ENCODE measurements around the gene CISD3. TPM values are rescaled to one million over a fixed set of nuclear protein-coding genes. Genes with fewer than 3 reads are reported as not detected.
A peak's percentile ranks its signal among the peaks of the same experiment; 100 is the strongest.

CISD3 gene
- total RNA-seq, 4 donors from 2014 or later = 6.8 to 12.7 (median 10.1) TPM

DNA sequence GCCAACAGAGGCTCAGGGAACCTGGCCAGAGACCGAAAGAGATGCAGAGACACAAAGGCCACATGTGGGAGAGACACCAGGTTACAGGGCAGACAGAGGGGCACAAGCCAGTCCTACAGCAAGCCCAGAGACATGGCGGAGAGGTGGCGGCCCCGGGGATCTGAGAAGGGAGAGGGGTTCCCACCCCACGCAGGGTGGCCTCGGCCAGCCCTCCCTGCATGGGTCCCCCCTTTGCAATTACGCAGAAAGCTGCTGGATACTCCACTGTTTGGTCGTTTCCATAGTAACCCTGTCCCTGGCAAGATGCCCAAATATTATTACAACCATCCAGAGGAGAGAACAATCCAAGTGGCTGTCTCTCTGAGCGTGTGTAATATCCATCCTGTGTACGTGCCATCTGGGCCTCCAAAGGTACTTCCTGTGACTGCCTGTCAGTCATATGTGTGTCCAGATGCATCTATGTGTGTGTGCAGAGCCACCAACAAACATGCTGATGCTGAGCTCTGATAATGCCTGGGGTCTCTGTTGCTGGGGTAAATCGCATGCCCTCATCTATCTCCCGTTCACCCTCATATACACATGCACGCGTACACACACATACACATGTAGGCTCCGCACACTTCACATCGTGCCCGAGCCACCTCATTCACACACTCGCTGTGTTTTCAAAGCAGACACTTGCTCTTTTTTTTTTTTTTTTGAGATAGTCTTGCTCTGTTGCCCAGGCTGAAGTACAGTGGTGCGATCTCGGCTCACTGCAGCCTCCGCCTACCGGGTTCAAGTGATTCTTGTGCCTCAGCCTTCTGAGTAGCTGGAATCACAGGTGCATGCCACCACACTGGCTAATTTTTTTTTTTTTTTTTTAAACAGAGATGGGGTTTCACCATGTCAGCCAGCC, 12.5 kb downstream of the CISD3 start:
- TF ChIP-seq POLR2AphosphoS5 (IDR thresholded peaks at IDR 0.05) (peak in 1 of 3 donors; percentile 55), EP300 (IDR thresholded peaks at IDR 0.05) (no peak)
- Histone ChIP-seq H3K36me3 (peaks cover 24% of the 10 kb centered on the region), H3K4me1 (peaks cover 51% of the 10 kb centered on the region), H3K9me3 (no peaks in the 10 kb centered on the region), H3K4me3 (no peak overlapping the region), H3K27ac (peak overlapping the region; percentile 90), H3K27me3 (no peaks in the 10 kb centered on the region)
- peak in 1 of 2 donors; percentile 77 for DNase-seq (ENCODE audit: low spot score in 2 of 2)
- 32% methylated on average over 22 of the region's 22 CpGs for WGBS

DNA sequence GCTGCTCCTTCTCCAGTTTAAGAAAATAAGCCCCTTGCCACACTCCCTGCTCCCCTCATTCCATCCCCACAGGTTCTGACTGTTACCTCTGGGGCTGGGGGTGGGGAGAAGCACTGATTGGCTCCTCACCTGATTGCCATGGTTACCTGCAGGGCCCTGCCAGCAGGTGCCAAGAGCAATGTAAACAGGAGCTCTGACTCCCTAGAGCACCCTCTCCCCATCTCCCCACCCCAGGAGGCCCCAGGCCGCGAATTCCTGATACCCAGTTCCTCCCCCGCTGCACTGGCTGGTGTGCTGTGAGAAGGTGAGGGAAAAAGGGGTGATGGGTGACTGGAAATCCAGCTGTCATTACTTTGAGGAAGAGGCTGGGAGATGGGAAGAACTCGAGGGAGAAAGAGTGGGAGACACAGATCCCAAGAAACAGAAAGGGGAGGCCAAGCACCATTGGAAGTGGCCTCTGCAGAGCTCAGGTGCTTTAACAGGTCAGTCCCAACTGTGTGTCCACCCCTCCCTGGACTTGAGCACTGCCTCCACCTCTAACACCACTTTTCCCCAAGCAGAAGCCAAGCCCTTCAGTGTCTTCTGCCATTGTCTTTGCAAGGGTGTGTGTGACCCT, 13.5 kb downstream of the CISD3 start:
- TF ChIP-seq POLR2A (IDR thresholded peaks at IDR 0.05) (no peak), POLR2AphosphoS5 (IDR thresholded peaks at IDR 0.05) (no peak), EP300 (IDR thresholded peaks at IDR 0.05) (no peak)
- TF ChIP-seq, protein P1, sequence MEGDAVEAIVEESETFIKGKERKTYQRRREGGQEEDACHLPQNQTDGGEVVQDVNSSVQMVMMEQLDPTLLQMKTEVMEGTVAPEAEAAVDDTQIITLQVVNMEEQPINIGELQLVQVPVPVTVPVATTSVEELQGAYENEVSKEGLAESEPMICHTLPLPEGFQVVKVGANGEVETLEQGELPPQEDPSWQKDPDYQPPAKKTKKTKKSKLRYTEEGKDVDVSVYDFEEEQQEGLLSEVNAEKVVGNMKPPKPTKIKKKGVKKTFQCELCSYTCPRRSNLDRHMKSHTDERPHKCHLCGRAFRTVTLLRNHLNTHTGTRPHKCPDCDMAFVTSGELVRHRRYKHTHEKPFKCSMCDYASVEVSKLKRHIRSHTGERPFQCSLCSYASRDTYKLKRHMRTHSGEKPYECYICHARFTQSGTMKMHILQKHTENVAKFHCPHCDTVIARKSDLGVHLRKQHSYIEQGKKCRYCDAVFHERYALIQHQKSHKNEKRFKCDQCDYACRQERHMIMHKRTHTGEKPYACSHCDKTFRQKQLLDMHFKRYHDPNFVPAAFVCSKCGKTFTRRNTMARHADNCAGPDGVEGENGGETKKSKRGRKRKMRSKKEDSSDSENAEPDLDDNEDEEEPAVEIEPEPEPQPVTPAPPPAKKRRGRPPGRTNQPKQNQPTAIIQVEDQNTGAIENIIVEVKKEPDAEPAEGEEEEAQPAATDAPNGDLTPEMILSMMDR (IDR thresholded peaks at IDR 0.05) = no peak
- Histone ChIP-seq H3K36me3 (peaks cover 14% of the 10 kb centered on the region), H3K4me3 (no peak overlapping the region), H3K27me3 (no peaks in the 10 kb centered on the region), H3K4me1 (peaks cover 52% of the 10 kb centered on the region), H3K9me3 (no peaks in the 10 kb centered on the region), H3K27ac (no peak overlapping the region)
- WGBS = 81% methylated on average over 4 of the region's 4 CpGs
- DNase-seq (ENCODE audit: low spot score in 2 of 2) = no peak

DNA sequence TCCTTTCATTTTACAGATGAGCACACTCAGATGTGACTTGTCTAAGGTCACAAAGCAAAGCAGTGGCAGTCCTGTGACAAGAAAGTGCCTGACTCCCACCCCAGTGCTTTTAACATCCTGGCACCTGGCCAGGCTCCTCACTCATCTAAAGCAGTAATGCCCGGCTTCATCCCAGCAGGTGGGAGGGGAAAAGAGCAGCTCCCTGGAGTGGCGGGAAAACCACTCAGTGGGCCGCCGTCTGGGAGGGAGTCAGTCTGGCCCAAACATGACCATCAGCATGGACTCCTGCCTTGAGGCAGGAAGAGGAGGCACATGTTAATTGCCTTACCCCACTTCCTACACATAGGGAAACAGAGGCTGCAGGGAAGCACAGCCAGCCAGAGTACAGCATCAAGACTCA, 15.4 kb downstream of the CISD3 start:
- DNase-seq (ENCODE audit: low spot score in 2 of 2) = no peak
- H3K4me1 ChIP-seq = peaks cover 71% of the 10 kb centered on the region
- no peaks in the 10 kb centered on the region for H3K36me3 ChIP-seq
- H3K27me3 ChIP-seq = no peaks in the 10 kb centered on the region
- H3K9me3 ChIP-seq = no peaks in the 10 kb centered on the region
- H3K4me3 ChIP-seq = no peak overlapping the region
- 29% methylated on average over 3 of the region's 4 CpGs for whole genome bisulfite sequencing
- TF ChIP-seq, protein P1 (IDR thresholded peaks at IDR 0.05) = no peak
- no peak for TF ChIP-seq EP300 (IDR thresholded peaks at IDR 0.05)
- no peak for TF ChIP-seq POLR2A (IDR thresholded peaks at IDR 0.05)
- no peak for TF ChIP-seq POLR2AphosphoS5 (IDR thresholded peaks at IDR 0.05)
- no peak overlapping the region for H3K27ac ChIP-seq

DNA sequence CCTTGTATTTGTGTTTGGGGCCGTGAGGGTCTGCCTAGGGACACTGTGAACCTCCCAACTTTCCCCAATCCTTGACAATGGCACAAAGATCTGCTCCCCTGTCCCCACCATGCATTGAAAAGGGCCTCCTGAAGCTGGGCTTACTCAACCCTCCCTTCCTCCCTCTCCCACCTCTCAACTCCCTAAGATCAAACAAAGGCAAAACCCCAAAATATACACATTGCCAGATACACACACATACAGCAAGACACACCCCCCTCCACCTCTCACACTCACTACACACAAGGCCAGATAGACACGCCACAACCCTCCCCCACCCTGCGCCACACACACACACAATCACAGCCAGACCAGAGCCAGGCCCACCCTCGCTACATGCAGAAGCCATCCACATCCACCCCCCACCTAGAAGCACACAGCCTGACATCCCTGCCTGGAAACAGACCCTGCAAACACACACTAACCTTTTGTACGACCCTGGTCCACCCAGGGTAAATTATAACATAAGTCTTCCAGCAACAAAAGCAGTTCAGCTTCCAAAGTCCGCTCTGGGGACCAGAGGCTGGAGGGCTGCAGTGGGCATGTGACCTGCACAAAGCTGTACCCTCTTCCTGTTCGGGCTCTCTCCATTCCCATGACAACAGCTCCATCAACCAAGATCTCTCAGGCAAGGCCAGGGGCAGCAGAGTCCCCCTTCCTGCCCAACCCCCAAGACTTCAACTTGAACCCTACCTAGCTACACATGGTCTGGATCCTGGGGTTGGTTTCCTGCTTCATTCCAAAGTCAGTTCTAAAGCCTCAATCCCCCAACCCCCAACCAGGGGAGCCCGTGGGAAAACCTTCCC, 16.1 kb downstream of the CISD3 start:
- Histone ChIP-seq H3K36me3 (no peaks in the 10 kb centered on the region), H3K4me1 (peaks cover 75% of the 10 kb centered on the region), H3K27ac (peak overlapping the region; percentile 22), H3K9me3 (no peaks in the 10 kb centered on the region), H3K27me3 (no peaks in the 10 kb centered on the region), H3K4me3 (peak overlapping the region; percentile 96)
- 55% methylated on average over 8 of the region's 8 CpGs for WGBS
- TF ChIP-seq POLR2AphosphoS5 (IDR thresholded peaks at IDR 0.05) (no peak), POLR2A (IDR thresholded peaks at IDR 0.05) (no peak), EP300 (IDR thresholded peaks at IDR 0.05) (no peak)
- TF ChIP-seq, protein P1 (IDR thresholded peaks at IDR 0.05) = no peak
- no peak for DNase-seq (ENCODE audit: low spot score in 2 of 2)

DNA sequence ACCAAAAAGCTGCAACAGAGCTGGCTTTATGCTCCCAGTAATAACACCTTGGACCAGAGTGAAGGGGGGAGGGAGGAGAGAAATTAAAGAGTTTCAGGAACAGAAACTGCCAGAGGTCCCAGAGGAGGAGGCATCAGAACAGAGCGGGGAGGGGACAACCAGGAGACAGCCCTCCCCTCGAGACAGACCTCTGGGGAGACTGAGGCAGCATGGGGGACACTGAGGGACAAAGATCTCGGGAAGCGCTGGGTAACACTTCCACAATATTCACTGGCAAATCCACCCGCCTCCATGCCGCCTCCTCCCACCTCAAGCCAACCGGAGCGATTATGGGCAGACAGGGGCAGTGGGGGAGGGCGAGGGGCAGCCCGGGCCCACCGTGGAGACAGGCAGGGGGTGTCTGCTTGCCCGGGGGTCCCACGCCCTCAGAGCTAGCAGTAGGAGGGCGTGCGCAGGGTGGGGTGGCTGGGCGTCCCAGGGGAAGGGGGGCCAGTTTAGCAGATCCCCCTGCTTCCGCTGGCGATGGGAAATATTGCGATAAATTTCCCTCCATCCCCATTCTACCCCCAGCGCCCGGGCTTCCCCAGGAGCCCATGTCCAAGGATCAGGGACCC, 16.8 kb downstream of the CISD3 start:
- Histone ChIP-seq H3K4me1 (peaks cover 73% of the 10 kb centered on the region), H3K9me3 (no peaks in the 10 kb centered on the region), H3K27ac (peak overlapping the region; percentile 22), H3K4me3 (peak overlapping the region; percentile 96), H3K36me3 (no peaks in the 10 kb centered on the region), H3K27me3 (no peaks in the 10 kb centered on the region)
- no peak for DNase-seq (ENCODE audit: low spot score in 2 of 2)
- TF ChIP-seq, protein P1 (IDR thresholded peaks at IDR 0.05) = no peak
- TF ChIP-seq POLR2A (IDR thresholded peaks at IDR 0.05) (no peak), POLR2AphosphoS5 (IDR thresholded peaks at IDR 0.05) (no peak), EP300 (IDR thresholded peaks at IDR 0.05) (no peak)
- 6% methylated on average over 18 of the region's 21 CpGs for WGBS
